HEK293 (cell line): ENCODE measurements around the gene HP1BP3.

Experiments used
- CTCF ChIA-PET: fragments of 350-600 bp; formaldehyde crosslinking; extraction: SDS; loops from one replicate; lab custom pipeline; 2021; ENCODE audit warnings: antibody characterized with exemption; lab: Yijun Ruan, JAX
- POLR2A ChIA-PET: fragments of 300-600 bp; formaldehyde crosslinking; extraction: SDS; loops from one replicate; lab custom pipeline; 2020; ENCODE audit warnings: antibody characterized with exemption, inconsistent platforms; lab: Yijun Ruan, JAX
- H3K27ac ChIP-seq: fragments of 200-500 bp; sonication (Bioruptor generic); 2 replicates; pipeline ENCODE4 v1.5.1; 2014; ENCODE audit warnings: low read depth, low read length, control low read depth, inconsistent platforms; ENCODE audit errors: extremely low read depth
- H3K36me3 ChIP-seq, 2 experiments: fragments of 200-500 bp in 1 of 2; sonication (Bioruptor generic) in 1 of 2; 1 replicate in 1 of 2; 2 replicates in 1 of 2; pipeline ENCODE4 v1.5.1; 2014 to 2017; ENCODE audit warnings: inconsistent platforms in 2 of 2, low read length in 2 of 2; ENCODE audit not compliant: control insufficient read depth in 2 of 2, insufficient read depth in 1 of 2
- H3K4me1 ChIP-seq: fragments of 200-500 bp; sonication (Bioruptor generic); 2 replicates; pipeline ENCODE4 v1.5.1; 2014; ENCODE audit warnings: mild to moderate bottlenecking, low read length, inconsistent platforms; ENCODE audit not compliant: control insufficient read depth, insufficient read depth
- H3K4me3 ChIP-seq: 2 replicates; pipeline ENCODE4 v1.5.1; 2011; ENCODE audit warnings: low read depth, mild to moderate bottlenecking, control low read depth, low read length, moderate library complexity
- H3K9me3 ChIP-seq: fragments of 200-500 bp; sonication (Bioruptor generic); 2 replicates; pipeline ENCODE4 v1.5.1; 2014; ENCODE audit warnings: low read depth, low read length, inconsistent platforms; ENCODE audit not compliant: control insufficient read depth, insufficient read depth
- GLI2 ChIP-seq: fragments of 450-650 bp; formaldehyde crosslinking; IDR thresholded peaks from 2 replicates; pipeline ENCODE4; 2017; ENCODE audit warnings: missing biosample characterization, missing genetic modification characterization, low read depth, borderline replicate concordance
- SCRT1 ChIP-seq: fragments of 450-650 bp; formaldehyde crosslinking; IDR thresholded peaks from 2 replicates; pipeline ENCODE4 v1.5.1; 2016; ENCODE audit warnings: missing biosample characterization, missing genetic modification characterization, borderline replicate concordance
- TCF7L2 ChIP-seq: IDR thresholded peaks from 2 replicates; pipeline ENCODE4 v1.6.1; 2011; ENCODE audit warnings: low read depth, mild to moderate bottlenecking, inconsistent platforms, low read length, moderate library complexity, borderline replicate concordance
- ZNF121 ChIP-seq: fragments of 450-650 bp; formaldehyde crosslinking; IDR thresholded peaks from 2 replicates; pipeline ENCODE4 v1.5.1; 2016; ENCODE audit warnings: missing biosample characterization, missing genetic modification characterization
- ZNF223 ChIP-seq: fragments of 450-650 bp; formaldehyde crosslinking; IDR thresholded peaks from 2 replicates; pipeline ENCODE4 v1.5.1; 2016; ENCODE audit warnings: missing biosample characterization, missing genetic modification characterization
- ZNF366 ChIP-seq: fragments of 450-650 bp; formaldehyde crosslinking; conservative IDR thresholded peaks from 2 replicates; pipeline ENCODE4 v1.5.1; 2016; ENCODE audit warnings: missing biosample characterization, missing genetic modification characterization
- ZNF560 ChIP-seq: fragments of 450-650 bp; formaldehyde crosslinking; IDR thresholded peaks from 2 replicates; pipeline ENCODE4 v1.5.1; 2017; ENCODE audit warnings: missing biosample characterization, missing genetic modification characterization, borderline replicate concordance
- ZNF791 ChIP-seq: fragments of 450-650 bp; formaldehyde crosslinking; IDR thresholded peaks from 2 replicates; pipeline ENCODE4 v1.5.1; 2016; ENCODE audit warnings: missing biosample characterization, missing genetic modification characterization
- ZNF830 ChIP-seq: fragments of 450-650 bp; IDR thresholded peaks from 2 replicates; pipeline ENCODE4 v1.5.0; 2018; ENCODE audit warnings: missing biosample characterization, missing genetic modification characterization, low read depth, mild to moderate bottlenecking, moderate library complexity
- TF ChIP-seq, protein P1 (sequence below): fragments of 450-650 bp; formaldehyde crosslinking; IDR thresholded peaks from 2 replicates; pipeline ENCODE4 v1.5.1; 2016; ENCODE audit warnings: missing biosample characterization, missing genetic modification characterization

HP1BP3 gene

DNA sequence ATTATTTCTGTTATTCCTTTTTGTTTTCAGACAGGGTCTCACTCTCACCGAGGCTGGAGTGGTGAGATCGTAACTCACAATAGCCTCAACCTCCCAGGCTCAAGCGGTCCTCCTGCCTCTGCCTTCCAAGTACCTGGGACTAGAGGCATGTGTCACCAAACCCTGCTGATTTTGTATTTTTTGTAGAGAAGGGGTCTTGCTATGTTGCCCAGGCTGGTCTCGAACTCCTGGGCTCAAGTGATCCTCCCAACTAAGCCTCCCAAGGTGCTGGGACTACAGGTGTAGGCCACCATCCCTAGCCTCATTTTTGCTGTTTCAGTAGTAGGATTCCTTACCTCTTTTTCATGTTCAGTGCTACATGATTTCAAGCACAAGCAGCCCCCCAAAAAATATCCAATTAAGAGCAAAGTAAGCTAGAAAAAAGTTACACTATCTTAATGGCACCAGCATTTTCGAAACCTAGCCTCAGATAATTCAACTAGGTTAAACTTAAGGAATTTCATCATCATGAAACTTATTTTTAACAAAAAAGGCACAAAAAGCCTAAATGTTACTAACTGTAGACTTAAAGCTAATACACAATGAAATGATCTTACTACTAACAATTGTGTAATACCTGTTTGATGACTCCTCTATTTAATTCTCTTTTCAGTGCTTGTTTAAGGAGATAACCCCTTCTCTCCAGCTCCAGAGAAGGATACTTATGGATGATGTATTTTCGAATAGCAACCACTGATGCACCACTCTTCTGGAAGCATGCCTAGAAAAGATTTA is 16.6 kb downstream of the HP1BP3 start:
- Histone ChIP-seq H3K4me3 (no peak overlapping the region), H3K9me3 (no peaks in the 10 kb centered on the region), H3K27ac (no peak overlapping the region)
- TF ChIP-seq ZNF121 (tag by site-specific recombination) (peak; percentile 85), ZNF366 (no peak)
- TF ChIP-seq, all 188 proteins: peak for 1
- H3K36me3 ChIP-seq = peaks cover 94 to 97% of the 10 kb centered on the region in 2 experiments
- ChIA-PET POLR2A (interaction anchor here (4.9 kb wide), 1 partner anchor 16 kb away, joined by 22 read pairs; the partner anchor contains the start of gene HP1BP3), CTCF (interaction anchor here (0.7 to 1.0 kb wide), 2 partner anchors 28 to 74 kb away, joined by 3 to 4 read pairs; no protein-coding TSS in a partner anchor)
- H3K4me1 ChIP-seq = no peaks in the 10 kb centered on the region

DNA sequence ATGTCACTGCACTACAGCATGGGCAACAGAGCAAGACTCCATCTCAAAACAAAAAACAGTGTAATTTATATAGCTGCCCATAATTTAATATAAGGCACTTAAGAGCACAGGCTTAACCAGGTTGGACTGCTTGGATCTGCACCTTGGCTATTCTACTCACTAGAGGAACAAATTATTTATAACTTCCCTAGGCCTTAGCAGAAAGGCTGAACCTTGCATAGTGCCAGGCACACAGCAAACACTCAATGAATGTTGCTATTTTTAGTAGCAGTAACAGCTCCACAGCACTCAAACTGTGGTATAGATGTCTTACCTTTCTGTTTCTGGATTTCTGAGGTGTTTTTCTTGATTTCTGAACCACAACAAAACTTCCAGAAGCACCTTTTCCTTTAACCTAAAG is 19.8 kb downstream of the HP1BP3 start:
- TF ChIP-seq SCRT1 (tag by site-specific recombination) (no peak), ZNF223 (tag by site-specific recombination) (no peak)
- Histone ChIP-seq H3K4me1 (no peaks in the 10 kb centered on the region), H3K4me3 (no peak overlapping the region), H3K27ac (no peak overlapping the region), H3K36me3 (peaks cover 94 to 98% of the 10 kb centered on the region in 2 experiments), H3K9me3 (no peaks in the 10 kb centered on the region)
- CTCF ChIA-PET = interaction anchor here (0.8 kb wide), 1 partner anchor 70 kb away, joined by 4 read pairs; no protein-coding TSS in a partner anchor
- POLR2A ChIA-PET = interaction anchor here (4.9 kb wide), 1 partner anchor 19 kb away, joined by 22 read pairs; the partner anchor contains the start of gene HP1BP3

DNA sequence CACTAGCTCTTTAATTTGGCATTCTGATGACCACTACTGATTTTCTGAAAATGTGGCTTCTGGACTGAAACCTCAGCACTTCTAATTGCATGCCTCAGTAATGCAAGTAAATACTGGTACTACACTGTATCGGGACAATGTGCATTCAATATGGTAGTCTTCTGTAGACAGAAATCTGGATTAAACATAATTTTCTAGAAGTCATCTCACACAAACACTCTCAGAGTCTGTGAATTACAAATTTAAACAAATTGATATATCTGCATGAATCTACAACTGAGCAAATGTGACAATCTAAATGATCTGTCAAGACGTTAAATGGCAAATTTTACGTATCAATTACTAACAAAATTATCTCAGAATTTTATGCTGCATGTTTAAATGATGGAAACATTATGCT is 23.7 kb downstream of the HP1BP3 start:
- Histone ChIP-seq H3K4me3 (no peak overlapping the region), H3K27ac (no peak overlapping the region), H3K9me3 (no peaks in the 10 kb centered on the region), H3K36me3 (peaks cover 93 to 98% of the 10 kb centered on the region in 2 experiments), H3K4me1 (no peaks in the 10 kb centered on the region)
- CTCF ChIA-PET = no interaction called here
- TF ChIP-seq ZNF830 (tag by site-specific recombination) (no peak), GLI2 (tag by site-specific recombination) (no peak), ZNF560 (tag by site-specific recombination) (no peak), ZNF791 (tag by site-specific recombination) (no peak)
- TF ChIP-seq, protein P1, sequence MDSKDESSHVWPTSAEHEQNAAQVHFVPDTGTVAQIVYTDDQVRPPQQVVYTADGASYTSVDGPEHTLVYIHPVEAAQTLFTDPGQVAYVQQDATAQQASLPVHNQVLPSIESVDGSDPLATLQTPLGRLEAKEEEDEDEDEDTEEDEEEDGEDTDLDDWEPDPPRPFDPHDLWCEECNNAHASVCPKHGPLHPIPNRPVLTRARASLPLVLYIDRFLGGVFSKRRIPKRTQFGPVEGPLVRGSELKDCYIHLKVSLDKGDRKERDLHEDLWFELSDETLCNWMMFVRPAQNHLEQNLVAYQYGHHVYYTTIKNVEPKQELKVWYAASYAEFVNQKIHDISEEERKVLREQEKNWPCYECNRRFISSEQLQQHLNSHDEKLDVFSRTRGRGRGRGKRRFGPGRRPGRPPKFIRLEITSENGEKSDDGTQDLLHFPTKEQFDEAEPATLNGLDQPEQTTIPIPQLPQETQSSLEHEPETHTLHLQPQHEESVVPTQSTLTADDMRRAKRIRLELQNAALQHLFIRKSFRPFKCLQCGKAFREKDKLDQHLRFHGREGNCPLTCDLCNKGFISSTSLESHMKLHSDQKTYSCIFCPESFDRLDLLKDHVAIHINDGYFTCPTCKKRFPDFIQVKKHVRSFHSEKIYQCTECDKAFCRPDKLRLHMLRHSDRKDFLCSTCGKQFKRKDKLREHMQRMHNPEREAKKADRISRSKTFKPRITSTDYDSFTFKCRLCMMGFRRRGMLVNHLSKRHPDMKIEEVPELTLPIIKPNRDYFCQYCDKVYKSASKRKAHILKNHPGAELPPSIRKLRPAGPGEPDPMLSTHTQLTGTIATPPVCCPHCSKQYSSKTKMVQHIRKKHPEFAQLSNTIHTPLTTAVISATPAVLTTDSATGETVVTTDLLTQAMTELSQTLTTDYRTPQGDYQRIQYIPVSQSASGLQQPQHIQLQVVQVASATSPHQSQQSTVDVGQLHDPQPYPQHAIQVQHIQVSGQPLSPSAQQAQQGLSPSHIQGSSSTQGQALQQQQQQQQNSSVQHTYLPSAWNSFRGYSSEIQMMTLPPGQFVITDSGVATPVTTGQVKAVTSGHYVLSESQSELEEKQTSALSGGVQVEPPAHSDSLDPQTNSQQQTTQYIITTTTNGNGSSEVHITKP (tag by site-specific recombination) = no peak
- POLR2A ChIA-PET = no interaction called here

DNA sequence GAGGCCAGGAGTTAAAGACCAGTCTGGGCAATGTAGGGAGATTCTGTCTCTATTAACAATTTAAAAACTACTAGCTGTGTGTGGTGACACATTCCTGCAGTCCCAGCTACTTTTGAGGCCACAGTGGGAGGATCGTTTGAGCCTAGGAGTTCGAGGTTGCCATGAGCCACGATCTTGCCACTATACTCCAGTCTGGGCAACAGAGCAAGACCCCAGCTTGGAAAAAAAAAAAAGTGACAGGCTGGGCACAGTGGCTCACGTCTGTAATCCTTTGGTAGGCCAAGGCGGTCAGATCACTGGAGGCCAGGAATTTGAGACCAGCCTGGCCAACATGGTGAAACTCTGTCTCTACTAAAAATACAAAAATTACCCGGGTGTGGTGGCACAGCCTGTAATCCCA is 26.8 kb downstream of the HP1BP3 start:
- peaks cover 92 to 98% of the 10 kb centered on the region in 2 experiments for H3K36me3 ChIP-seq
- TF ChIP-seq TCF7L2 = no peak
- TF ChIP-seq ZNF121 (tag by site-specific recombination) = peak; percentile 69; the same call in 1 of the 2 replicates
- TF ChIP-seq, all 188 proteins: peak for 1
- Histone ChIP-seq H3K4me3 (no peak overlapping the region), H3K9me3 (no peaks in the 10 kb centered on the region), H3K27ac (no peak overlapping the region), H3K4me1 (no peaks in the 10 kb centered on the region)
- ChIA-PET CTCF (interaction anchor here (0.5 kb wide), 1 partner anchor 565 kb away, joined by 3 read pairs; no protein-coding TSS in a partner anchor), POLR2A (interaction anchor here (1.0 kb wide), 1 partner anchor 26 kb away, joined by 3 read pairs; no protein-coding TSS in a partner anchor)
